Skin of body (tissue), 2 donors: ENCODE data around the gene TSPAN9. TPM values are rescaled to one million over a fixed set of nuclear protein-coding genes. Genes with fewer than 3 reads are reported as not detected.

Experiments used
- DNase-seq: peaks from one replicate; lab custom pipeline; 2025; lab: John Stamatoyannopoulos, UW
- total RNA-seq: library from RNA; depleted of rRNA; stranded (reverse); fragments of >200 nt; gene quantifications from one replicate; pipeline ENCODE4 v1.2.3, GENCODE V29; 2014

TSPAN9 gene
- total RNA-seq, 1 donor from 2014 or later: 34.3 TPM

DNA sequence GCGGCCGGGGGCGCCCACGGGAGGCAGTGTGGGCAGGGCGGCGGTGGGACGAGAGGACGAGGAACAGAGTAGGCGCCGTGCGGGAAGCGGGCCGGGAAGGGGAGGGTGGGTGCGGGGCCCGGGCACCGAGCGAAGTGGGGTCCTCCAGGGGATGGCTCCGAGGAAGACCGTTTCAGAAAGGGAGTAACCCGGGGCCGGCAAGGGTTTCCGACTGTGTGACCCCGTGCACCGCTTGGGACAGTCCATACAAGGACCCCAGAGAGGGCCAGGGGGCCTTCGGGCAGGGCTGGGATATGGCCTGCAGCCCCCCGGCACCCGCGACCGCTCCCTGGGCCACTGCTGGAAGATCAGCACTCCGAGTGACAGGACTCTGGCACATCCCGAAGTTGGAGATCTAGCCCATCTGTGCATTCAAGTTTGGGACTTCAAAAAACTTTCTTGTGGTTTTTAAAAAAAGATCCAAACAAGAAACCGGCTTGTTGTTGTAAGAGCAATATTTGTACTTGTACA, 448 bp downstream of the TSPAN9 start:
- peak; percentile 22 for DNase-seq

- DNase-seq: no peak
Observed at GRCh38 chr12:3078086-3078820, 1.1 kb downstream of the TSPAN9 start.

DNA sequence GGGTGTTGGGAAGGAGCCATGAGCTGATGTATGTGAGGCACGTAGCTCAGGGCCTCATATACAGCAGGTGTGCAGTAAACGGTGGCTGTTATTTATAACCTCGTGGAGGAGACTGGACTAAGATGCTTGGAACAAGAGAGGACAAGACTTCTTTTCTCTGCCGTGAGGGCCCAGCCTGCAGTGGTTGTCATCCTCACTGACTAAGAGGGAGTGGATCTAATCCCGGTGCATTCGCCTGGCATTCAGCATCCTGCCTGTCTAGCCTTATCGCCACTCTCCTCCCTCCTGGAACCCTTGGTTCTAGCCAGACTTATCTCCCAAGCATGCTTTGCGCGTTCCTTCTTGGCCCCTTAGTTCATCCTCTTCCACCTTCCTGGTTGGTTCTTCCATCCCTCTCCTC, 3.9 kb downstream of the TSPAN9 start:
- DNase-seq: no peak

DNA sequence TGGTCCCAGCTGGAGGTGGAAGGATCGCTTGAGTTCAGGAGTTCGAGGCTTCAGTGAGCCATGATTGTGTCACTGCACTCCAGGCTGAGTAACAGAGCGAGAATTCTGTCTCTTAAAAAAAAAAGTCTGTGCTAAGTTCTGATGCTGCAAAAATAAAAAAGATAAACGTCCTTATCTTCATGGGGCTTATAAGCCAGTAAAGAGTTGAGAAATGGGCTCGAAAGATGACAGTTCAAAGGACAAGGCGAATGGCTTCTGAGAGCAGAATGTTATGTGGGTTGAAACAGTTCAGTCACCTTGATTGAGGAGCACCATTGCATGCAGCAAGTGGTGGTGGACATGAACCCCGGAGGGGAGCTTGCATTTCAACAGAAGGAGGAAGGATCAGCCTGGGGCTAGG, 4.7 kb downstream of the TSPAN9 start:
- no peak for DNase-seq

GRCh38 chr12:3083241-3083920, 6.2 kb downstream of the TSPAN9 start:
- DNase-seq: no peak

DNA sequence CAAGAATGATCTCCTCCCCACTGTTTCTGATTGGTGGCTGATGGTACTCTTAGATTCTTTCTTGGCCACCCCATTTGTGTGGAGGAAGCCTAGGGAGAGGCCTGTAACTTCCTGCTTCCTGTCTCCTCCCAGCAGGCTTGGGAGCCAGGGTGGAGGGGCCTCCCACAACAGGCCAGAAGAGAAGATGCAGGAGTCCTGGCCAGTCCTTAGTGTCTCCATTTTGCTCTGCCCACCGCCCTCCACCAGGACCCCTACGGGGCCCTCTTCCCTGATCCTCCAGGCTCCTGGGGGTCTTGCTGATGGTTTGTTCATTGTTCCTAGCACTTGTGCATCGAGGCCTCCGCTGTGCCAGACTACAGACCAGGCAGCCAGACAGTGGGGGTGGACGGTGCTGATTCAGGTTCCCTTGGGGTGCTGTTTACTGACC, 6.8 kb downstream of the TSPAN9 start:
- peak; percentile 23 for DNase-seq

DNA sequence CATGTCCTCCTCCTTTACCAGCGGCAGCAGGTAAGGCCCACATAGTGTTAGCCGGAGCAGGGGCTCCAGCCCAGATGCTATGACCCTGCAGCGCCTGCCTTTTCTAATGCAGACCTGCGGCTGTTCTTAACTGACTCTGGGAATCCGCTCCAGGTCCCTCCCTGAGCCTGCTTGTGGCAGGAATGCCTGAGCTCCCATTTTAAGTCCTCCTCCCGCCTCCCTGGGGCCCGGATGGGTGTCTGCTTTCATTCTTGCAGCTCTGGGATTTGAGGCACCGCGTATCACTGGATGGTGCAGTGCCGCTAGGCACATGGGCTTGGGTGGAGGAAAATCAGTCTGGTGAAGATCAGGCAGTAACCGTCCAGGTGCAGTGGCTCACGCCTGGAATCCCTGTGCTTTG, 7.6 kb downstream of the TSPAN9 start:
- no peak for DNase-seq

DNA sequence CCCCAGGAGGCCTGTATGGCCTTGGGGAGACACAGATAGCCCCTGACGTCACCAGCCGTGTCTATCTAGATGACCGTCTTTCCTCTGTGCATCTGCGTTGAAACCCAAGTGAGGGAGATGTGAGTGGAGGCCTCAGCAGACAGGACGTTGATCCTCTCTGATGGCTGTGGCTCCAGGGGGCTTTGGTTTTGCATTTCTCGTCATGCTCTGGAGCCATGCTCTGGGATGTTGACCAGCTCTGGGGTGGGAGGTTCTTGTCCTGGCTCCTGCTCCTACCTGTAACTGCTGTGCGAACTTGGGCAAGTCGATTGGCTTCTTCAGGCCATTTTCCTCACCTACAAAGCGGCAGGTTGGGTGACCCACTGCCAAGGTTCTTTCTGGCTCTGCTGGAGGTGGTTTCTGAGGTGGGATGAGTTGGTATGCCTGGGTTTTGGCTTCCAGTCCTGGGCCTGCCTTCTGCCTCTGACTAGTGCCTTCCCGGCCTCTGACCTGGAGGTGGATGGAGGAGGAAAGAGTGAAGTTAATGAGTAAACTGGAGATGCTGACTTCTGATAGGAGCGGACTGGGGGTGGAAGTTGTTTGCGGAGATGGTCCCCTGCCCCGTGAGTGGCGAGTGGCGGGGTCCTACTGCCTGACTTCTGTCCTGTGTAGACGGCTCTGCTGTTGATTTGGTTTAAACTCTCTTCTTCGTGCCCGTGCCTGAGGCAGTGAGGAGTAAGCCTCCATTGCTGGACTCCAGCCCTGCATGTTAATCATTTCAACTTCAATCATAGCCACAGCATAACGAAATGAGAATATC, 8.4 kb downstream of the TSPAN9 start:
- DNase-seq: no peak

- no peak for DNase-seq
Observed at GRCh38 chr12:3086211-3086610, 9.0 kb downstream of the TSPAN9 start.

- no peak for DNase-seq
Observed at GRCh38 chr12:3086729-3087323, 9.6 kb downstream of the TSPAN9 start.

DNA sequence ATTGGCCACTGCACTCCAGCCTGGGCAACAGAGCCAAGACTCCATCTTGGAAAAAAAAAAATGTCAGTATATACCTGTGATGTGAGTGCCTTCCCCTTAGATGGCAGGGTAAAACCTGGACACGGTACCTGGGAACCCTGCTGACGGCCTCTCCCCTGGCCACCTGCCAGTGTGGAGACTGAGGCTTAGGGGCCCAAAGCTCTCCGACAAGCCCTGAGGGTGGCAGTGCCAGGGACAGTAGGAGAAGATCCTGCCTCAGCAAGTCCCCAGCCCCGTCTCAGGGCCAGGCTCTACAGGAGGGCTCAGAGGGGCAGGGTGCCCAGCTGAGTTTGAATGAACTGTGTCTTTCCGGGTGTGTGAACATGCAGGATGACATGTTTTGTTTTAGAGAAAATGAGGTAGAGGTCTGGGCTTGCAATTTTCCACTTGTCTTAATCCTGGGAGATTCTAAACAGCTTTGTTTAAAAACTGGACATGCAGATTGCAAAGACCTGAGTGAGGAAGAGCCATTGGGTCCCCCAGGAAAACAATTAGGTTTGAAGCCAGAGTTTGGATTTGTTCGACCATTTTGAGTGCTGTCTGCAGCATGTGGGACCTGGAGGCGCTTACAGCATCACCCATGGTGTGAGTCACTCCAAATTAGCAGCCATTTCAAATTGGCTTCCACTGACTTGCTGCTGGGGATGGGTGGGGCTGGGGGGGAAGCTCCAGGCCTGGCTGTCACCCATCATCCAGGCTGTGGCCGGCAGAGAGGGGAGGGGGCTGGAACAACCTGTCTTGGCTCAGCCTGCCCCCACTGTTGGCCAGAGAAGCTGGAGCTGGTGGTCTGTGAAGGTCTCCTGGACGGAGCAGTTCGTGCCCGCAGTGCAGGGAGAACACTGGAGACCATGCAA, 10.8 kb downstream of the TSPAN9 start:
- no peak for DNase-seq

GRCh38 chr12:3089588-3089987, 12.4 kb downstream of the TSPAN9 start:
- no peak for DNase-seq

DNA sequence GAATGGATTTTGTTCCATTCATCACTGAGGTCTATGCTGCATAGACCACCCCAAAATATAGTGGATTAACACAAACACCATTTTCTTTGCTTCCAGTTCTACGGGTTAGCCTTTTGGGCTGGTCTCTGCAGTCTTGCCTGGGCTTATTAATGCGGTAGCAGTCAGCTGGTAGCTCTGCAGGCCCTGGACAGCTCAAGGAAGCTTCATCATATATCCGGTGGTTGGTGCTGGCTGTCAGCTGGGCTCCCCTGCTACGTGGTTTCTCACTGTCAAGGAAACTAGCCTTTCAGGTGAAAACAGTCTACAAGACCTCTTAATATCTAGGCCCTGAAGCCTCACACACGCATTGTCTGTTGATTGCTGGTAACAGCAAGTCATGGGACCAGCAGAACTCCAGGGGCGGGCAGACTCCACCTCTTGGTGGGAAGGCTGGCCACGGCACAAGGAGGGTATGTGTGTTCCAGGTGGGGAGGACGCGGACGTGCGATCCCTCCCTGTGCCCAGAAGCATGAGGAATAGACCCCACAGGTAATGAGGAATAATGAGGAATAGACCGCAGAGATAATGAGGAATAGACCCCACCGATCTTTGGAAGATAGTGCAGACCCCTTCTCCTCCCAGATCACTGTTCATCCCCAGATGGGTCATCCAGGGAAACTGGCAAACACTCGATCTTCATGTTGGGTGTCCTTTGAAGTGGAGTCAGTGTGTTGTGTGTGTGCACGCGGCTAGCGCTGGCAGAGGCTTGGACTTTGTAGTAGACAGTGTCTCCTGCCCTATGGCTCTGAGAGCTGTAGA, 13.3 kb downstream of the TSPAN9 start:
- no peak for DNase-seq

GRCh38 chr12:3091038-3091319, 13.8 kb downstream of the TSPAN9 start:
- no peak for DNase-seq

DNA sequence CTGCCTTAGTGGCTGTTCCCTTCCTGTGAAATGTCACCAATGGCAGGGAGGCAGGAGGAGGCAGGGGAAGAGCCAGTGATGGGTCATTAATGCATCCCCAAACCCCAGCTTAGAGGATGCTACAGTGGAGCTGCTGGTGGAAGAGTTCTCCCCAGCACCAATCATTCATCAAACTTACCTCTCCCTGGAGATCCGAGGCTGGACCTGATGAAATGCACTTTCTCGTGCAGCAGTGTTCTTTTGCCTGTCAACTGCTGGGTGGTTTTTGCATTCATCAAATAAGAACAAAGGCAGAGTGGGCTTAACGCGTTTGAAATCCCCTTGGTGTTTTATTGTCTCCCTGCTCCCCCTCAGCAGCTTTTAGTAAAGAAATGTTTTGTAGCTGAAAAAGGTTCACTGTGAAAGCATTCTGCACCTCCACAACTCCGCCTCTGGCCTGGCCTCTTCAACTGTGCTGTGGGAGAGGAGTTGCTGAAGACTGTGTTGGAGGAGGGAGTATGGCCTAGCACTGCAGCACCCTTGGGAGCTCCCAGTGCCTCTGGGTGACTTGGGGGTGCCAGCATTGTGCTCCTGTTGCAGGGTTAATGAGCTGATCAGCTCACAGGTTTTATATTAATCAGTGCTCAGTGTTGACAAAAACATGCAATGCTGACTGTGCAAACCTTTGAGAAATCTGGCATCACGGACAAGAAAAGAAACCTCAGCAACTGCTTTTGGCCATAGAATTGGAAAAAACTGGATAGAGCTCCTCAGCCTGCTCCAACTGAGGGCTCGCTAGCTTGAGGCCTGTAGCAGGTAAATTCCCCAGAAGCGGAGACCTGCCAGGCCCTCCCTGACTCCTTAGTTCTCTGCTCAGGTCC, 14.4 kb downstream of the TSPAN9 start:
- DNase-seq: peak; percentile 33

DNA sequence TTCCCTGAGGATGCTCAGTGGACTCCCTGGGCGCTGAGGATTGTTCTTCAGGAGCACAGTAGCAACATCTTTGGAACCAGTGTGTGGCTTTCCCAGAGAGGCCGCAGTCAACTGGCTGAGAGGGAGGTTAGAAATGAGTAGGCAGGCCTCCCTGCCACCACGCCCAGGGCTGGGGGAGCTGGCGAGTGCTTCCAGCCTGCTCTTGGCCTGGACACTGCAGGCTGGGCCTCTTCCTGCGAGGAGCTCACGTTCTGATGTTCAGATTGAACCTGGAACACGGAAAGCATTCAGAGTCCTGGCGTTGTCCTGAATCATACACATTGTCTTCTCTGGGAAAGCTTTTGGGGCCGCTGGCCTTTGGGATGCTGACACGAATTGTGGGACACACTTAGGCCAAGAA, 15.6 kb downstream of the TSPAN9 start:
- no peak for DNase-seq

DNA sequence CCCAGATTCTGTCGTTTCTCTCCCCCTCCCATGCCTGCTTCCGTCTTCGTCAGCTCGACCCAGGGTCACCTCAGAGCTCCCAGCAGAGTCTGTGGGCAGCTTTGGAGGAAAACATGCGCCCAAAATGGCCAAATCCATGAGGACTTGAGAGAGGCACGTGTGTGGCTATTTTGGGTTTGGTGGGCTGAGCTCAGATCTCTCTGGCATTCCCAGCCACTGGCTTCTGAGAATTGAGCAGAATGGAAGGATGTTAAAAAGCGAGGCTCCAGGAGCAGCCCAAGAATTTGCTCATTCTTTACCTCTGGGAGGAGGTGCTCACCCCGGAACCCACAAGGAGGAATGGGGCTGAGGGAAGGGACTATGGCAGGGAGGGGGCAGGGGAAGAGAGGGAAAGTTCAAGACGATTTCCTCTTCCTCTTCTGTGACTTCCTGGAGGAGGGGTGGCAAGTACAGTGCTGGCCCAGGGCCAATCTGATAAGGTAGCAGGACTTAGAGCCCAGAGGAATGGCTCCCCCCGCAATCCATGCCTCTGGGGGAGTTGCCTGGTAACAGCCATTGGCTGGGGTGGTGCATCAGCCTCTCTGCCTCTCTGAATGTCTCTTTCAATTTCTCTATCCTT, 20.1 kb downstream of the TSPAN9 start:
- peak; percentile 26 for DNase-seq

DNA sequence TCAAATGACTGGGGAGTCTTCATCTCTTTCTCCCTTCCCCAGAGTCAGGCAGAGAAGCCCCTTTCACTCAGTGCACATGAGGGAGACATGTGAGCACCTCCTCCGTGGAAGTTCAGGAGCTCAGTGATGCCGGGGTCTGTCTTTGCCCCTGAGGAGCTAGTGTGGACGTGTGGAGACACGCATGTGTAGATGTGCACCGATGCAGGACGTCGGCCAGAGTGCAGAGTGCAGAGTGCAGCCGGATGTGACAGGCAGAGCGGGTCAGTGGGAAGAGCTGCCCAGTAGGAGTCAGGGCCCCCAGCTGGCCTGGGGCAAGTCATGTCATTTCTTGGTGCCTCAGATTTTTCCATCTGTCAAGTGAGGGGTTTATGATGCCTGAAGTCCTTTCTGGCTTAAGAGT, 20.7 kb downstream of the TSPAN9 start:
- no peak for DNase-seq

DNA sequence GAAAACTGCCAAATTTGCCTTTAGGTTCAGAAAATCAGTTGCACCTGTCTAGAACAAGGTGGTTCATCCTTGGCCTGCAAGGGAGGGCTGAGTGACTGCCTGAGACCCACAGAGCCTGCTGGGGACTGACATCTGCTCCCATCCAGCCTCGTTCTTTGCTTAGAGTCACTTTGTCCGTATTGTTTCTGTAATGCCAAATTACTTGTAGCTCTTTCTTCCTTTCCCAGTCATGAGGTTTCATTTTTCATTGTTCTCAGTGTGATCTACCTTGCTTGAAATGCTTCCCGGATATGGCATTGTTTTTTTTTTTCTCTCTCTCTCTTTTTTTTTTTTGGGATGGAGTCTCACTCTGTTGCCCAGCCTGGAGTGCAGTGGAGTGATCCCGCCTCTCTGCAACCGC, 21.3 kb downstream of the TSPAN9 start:
- no peak for DNase-seq
